A673 (cell line): ENCODE results near the gene ZNF141.

ENCODE experiments used
- CTCF ChIP-seq: fragments of 300-800, 200-600 bp; sonication (generic); conservative IDR thresholded peaks from 2 replicates; pipeline ENCODE4 v1.5.1; 2017; ENCODE audit warnings: low read depth, mild to moderate bottlenecking, antibody characterized with exemption, low read length, moderate library complexity, mixed read lengths
- EZH2 ChIP-seq: fragments of 200-600 bp; sonication (generic); IDR thresholded peaks from 2 replicates; pipeline ENCODE4 v1.6.1; 2017; ENCODE audit warnings: borderline replicate concordance, low read depth, mild to moderate bottlenecking, mixed read lengths, antibody characterized with exemption, low read length; ENCODE audit not compliant: poor library complexity, severe bottlenecking

GRCh38 chr4:314296-314903, 23.2 kb upstream of the ZNF141 start:
- TF ChIP-seq CTCF (no peak), EZH2 (no peak)
